DND-41 (cell line): ENCODE data around the gene SUDS3.

Experiments
- ATAC-seq: fragments of 200-7000 bp; cut with Tn5 transposase; 3 replicates; pipeline ENCODE4 v1.9.1; 2021; ENCODE audit warnings: low read depth; ENCODE audit not compliant: insufficient read depth
- DNase-seq: peaks from one replicate; pipeline ENCODE4 v3.0.0-alpha.2; 2020
- H2AFZ ChIP-seq: 2 replicates; pipeline ENCODE4 v1.6.0; 2012; ENCODE audit warnings: low read depth, low read length
- H3K27ac ChIP-seq: 2 replicates; pipeline ENCODE4 v1.5.1; 2012; ENCODE audit warnings: low read length, inconsistent platforms
- H3K27me3 ChIP-seq: fragments of 200-600 bp; sonication (generic); 2 replicates; pipeline ENCODE4 v1.6.0; 2012; ENCODE audit warnings: low read length, mild to moderate bottlenecking, inconsistent platforms; ENCODE audit not compliant: insufficient read depth, poor library complexity
- H3K36me3 ChIP-seq: 2 replicates; pipeline ENCODE4 v1.5.1; 2012; ENCODE audit warnings: low read length, inconsistent platforms; ENCODE audit not compliant: insufficient read depth
- H3K4me1 ChIP-seq: 2 replicates; pipeline ENCODE4 v1.5.1; 2012; ENCODE audit warnings: mild to moderate bottlenecking, low read length; ENCODE audit not compliant: insufficient read depth
- H3K4me2 ChIP-seq: 2 replicates; pipeline ENCODE4 v1.6.0; 2012; ENCODE audit warnings: mild to moderate bottlenecking, moderate library complexity, low read length, inconsistent platforms; ENCODE audit not compliant: insufficient read depth
- H3K4me3 ChIP-seq, 2 experiments: fragments of 200-600 bp in 1 of 2; shearing (Covaris generic) in 1 of 2; 2 replicates each; pipeline ENCODE4 v1.5.1; 2012 to 2016; ENCODE audit warnings: inconsistent platforms in 2 of 2, low read length in 2 of 2, mild to moderate bottlenecking in 2 of 2, low read depth in 1 of 2, moderate library complexity in 1 of 2
- H3K79me2 ChIP-seq: 2 replicates; pipeline ENCODE4 v1.6.0; 2012; ENCODE audit warnings: low read length, inconsistent platforms; ENCODE audit not compliant: insufficient read depth
- H3K9ac ChIP-seq: 2 replicates; pipeline ENCODE4 v1.6.0; 2012; ENCODE audit warnings: low read depth, mild to moderate bottlenecking, inconsistent platforms, low read length, moderate library complexity
- H3K9me3 ChIP-seq: 2 replicates; pipeline ENCODE4 v1.5.1; 2012; ENCODE audit warnings: low read length, moderate library complexity, mild to moderate bottlenecking, inconsistent platforms; ENCODE audit not compliant: insufficient read depth, severe bottlenecking
- H4K20me1 ChIP-seq: 2 replicates; pipeline ENCODE4 v1.6.0; 2012; ENCODE audit warnings: low read length; ENCODE audit not compliant: insufficient read depth
- EZH2 ChIP-seq: IDR thresholded peaks from 3 replicates; pipeline ENCODE4 v1.6.1; 2012; ENCODE audit warnings: borderline replicate concordance, low read depth, mild to moderate bottlenecking, moderate library complexity, low read length, inconsistent platforms; ENCODE audit not compliant: severe bottlenecking
- TF ChIP-seq, protein P1 (sequence below): IDR thresholded peaks from 2 replicates; pipeline ENCODE4 v1.5.1; 2012; ENCODE audit warnings: borderline replicate concordance, low read length, moderate library complexity, mild to moderate bottlenecking; ENCODE audit not compliant: poor library complexity, severe bottlenecking; ENCODE audit errors: extremely low read depth

SUDS3 gene

DNA sequence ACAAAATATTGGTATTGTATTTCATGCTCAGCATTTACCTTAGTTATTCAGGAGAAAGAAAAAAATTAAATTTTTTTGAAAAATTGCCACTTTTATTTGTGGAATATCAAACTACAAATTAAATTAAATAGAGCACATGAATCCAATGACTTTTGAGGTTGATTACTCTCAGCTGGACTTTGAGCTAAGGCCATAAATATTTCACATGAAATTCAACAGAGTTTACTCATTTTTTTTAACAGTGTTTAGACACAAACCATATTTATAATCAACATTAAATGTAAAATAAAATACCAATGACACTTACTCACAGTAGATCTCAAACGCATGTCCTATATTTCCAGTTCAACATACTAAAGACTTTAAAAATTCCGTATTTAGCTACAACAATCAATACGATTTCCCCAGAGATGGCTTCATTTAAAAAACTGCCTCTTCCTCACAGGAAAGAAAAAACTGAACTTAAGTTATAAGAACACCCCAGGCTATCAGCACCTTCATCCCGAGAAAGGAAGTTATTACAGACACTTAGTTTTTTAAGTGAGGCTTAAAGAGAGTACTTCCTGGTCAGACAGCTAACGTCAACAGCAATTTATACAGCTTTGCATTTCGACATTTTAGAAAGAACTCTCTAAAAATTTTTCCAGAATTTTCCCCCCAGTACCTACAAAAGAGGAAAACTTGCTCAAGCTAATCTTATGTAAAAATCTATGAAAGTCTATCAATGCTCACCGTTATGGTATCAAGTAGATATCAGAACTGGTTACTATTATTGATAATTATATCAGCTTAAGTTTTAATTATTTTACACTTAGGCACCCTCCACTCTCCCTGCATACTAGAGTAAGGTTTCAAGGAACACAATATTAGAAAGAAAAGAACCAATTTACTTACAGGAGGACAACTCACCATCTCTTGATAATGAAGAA is 17.5 kb upstream of the SUDS3 start:
- DNase-seq (no peak), ATAC-seq (peak; percentile 59)
- peaks cover 41% of the 10 kb centered on the region for H3K4me1 ChIP-seq
- peak overlapping the region; percentile 91 for H3K27ac ChIP-seq
- 0 out of 2 replicates have a peak, but pooled peaks cover 10% of the 10 kb centered on the region for H3K36me3 ChIP-seq
- peak overlapping the region; percentile 66 to 71 for H3K4me3 ChIP-seq
- peak overlapping the region; percentile 84 for H3K4me2 ChIP-seq
- H4K20me1 ChIP-seq, result no peaks in the 10 kb centered on the region
- no peaks in the 10 kb centered on the region for H3K9me3 ChIP-seq
- peak overlapping the region; percentile 74 for H3K9ac ChIP-seq
- H3K27me3 ChIP-seq, result no peaks in the 10 kb centered on the region
- H3K79me2 ChIP-seq, result peaks cover 57% of the 10 kb centered on the region
- TF ChIP-seq, protein P1, sequence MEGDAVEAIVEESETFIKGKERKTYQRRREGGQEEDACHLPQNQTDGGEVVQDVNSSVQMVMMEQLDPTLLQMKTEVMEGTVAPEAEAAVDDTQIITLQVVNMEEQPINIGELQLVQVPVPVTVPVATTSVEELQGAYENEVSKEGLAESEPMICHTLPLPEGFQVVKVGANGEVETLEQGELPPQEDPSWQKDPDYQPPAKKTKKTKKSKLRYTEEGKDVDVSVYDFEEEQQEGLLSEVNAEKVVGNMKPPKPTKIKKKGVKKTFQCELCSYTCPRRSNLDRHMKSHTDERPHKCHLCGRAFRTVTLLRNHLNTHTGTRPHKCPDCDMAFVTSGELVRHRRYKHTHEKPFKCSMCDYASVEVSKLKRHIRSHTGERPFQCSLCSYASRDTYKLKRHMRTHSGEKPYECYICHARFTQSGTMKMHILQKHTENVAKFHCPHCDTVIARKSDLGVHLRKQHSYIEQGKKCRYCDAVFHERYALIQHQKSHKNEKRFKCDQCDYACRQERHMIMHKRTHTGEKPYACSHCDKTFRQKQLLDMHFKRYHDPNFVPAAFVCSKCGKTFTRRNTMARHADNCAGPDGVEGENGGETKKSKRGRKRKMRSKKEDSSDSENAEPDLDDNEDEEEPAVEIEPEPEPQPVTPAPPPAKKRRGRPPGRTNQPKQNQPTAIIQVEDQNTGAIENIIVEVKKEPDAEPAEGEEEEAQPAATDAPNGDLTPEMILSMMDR, result no peak
- TF ChIP-seq EZH2, result no peak
- peak overlapping the region; percentile 70 for H2AFZ ChIP-seq

DNA sequence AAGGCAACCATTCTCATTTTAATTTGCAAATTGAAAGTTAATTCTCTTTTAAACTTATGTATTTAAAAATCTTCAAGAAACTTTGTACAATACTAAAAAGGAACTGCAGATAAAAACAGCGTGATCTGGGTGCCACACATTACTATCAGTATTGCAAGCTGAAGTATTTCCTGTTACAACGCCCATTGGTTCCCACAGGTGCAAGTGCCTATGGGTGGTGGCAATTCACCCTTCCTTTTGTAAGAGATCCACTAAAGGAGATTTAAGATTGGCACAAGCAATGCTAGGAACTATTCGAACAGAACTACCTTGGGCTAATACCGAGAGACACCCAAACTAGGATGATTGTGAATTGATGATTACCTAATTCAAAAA is 16.8 kb upstream of the SUDS3 start:
- peak overlapping the region; percentile 74 for H3K9ac ChIP-seq
- peaks cover 41% of the 10 kb centered on the region for H3K4me1 ChIP-seq
- DNase-seq, result peak; percentile 65
- H3K36me3 ChIP-seq, result 0 out of 2 replicates have a peak, but pooled peaks cover 5% of the 10 kb centered on the region
- H3K4me2 ChIP-seq, result peak overlapping the region; percentile 84
- no peaks in the 10 kb centered on the region for H3K9me3 ChIP-seq
- peaks cover 51% of the 10 kb centered on the region for H3K79me2 ChIP-seq
- no peaks in the 10 kb centered on the region for H3K27me3 ChIP-seq
- H4K20me1 ChIP-seq, result no peaks in the 10 kb centered on the region
- H3K27ac ChIP-seq, result peak overlapping the region; percentile 91
- H3K4me3 ChIP-seq, result peak overlapping the region; percentile 66 to 71
- no peak for TF ChIP-seq EZH2
- TF ChIP-seq, protein P1, result no peak
- peak; percentile 88 for ATAC-seq
- H2AFZ ChIP-seq, result peak overlapping the region; percentile 70

DNA sequence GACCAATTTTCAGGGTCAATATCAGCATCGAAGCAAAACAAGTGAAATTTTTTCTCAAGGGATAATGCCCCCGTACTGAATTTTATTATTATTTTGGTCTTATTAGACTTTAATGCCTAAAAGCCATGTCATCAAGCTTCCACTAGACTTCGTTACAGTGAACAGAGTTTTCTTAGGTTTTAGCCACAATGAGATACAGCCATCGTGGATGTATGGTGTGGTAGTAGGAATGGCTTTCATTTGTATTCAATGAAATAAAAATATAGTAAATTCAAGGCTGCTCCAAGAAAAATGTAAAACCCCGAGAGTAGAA is 15.3 kb upstream of the SUDS3 start:
- Histone ChIP-seq H3K4me3 (no peak overlapping the region), H3K27me3 (no peaks in the 10 kb centered on the region), H3K9ac (no peak overlapping the region), H3K36me3 (no peaks in the 10 kb centered on the region), H3K4me2 (no peak overlapping the region), H2AFZ (no peak overlapping the region), H4K20me1 (no peaks in the 10 kb centered on the region), H3K4me1 (peaks cover 33% of the 10 kb centered on the region), H3K79me2 (peaks cover 36% of the 10 kb centered on the region), H3K9me3 (no peaks in the 10 kb centered on the region), H3K27ac (no peak overlapping the region)
- DNase-seq (no peak), ATAC-seq (no peak)
- TF ChIP-seq EZH2, result no peak
- TF ChIP-seq, protein P1, result no peak
